HepG2 (cell line): ENCODE measurements around the gene COA1. TPM values are rescaled to one million over a fixed set of nuclear protein-coding genes. Genes with fewer than 3 reads are reported as not detected.

Source experiments
- ATAC-seq: fragments of 200-7000 bp; cut with Tn5 transposase; 3 replicates; pipeline ENCODE4 v1.9.1; 2020; ENCODE audit warnings: mild to moderate bottlenecking, moderate library complexity
- BruUV-seq: library from RNA; stranded (reverse); fragments of 400-500 nt; replicated peaks from 2 replicates; lab custom pipeline; 2021; lab: Mats Ljungman, UMichigan
- CTCF ChIA-PET: fragments of 300-600 bp; formaldehyde crosslinking; extraction: SDS; loops from one replicate; lab custom pipeline; 2021; ENCODE audit warnings: low total read pairs, inconsistent platforms, low intra/inter-chr PET ratio; lab: Yijun Ruan, JAX
- POLR2A ChIA-PET: fragments of 350-600 bp; sonication (Branson Sonifier 250); formaldehyde crosslinking; loops from one replicate; lab custom pipeline; 2020; ENCODE audit warnings: antibody characterized with exemption, inconsistent platforms; lab: Yijun Ruan, JAX
- DNase-seq: peaks from one replicate; pipeline ENCODE4 v3.0.0-alpha.2; 2015; ENCODE audit warnings: low spot score
- FAIRE-seq: peaks from 3 replicates; lab custom pipeline; 2011; peaks lifted over from hg19 to GRCh38; lab: Jason Lieb, UNC
- H2AFZ ChIP-seq: one replicate; pipeline ENCODE4 v1.6.1; 2011; ENCODE audit warnings: low read length, inconsistent platforms
- H3K27ac ChIP-seq: fragments of 300-600 bp; 3 replicates; pipeline ENCODE4 v1.8.0; 2011; ENCODE audit warnings: mixed run types, mild to moderate bottlenecking, mixed read lengths, low read length, inconsistent platforms; ENCODE audit not compliant: insufficient read depth; ENCODE audit errors: extremely low read length
- H3K27me3 ChIP-seq, 2 experiments: fragments of 200-600 bp in 1 of 2; 2 replicates in 1 of 2; 3 replicates in 1 of 2; pipeline versions ENCODE4 v1.6.0 to v1.8.0; 2011; ENCODE audit warnings: low read length in 2 of 2, mild to moderate bottlenecking in 2 of 2, moderate library complexity in 2 of 2, inconsistent platforms in 1 of 2; ENCODE audit not compliant: insufficient read depth in 2 of 2, control insufficient read depth in 1 of 2
- H3K36me3 ChIP-seq, 2 experiments: fragments of 200-600 bp in 1 of 2; replicated peaks in 1 of 2; 2 replicates in 1 of 2; 3 replicates in 1 of 2; pipeline versions ENCODE4 v1.5.1 to v1.8.0; 2011; ENCODE audit warnings: low read length in 2 of 2, inconsistent platforms in 1 of 2; ENCODE audit not compliant: insufficient read depth in 2 of 2, control insufficient read depth in 1 of 2
- H3K4me1 ChIP-seq: 2 replicates; pipeline ENCODE4 v1.5.1; 2012; ENCODE audit warnings: low read length, inconsistent platforms; ENCODE audit not compliant: insufficient read depth
- H3K4me2 ChIP-seq: 2 replicates; pipeline ENCODE4 v1.6.0; 2011; ENCODE audit warnings: low read depth, low read length, inconsistent platforms
- H3K4me3 ChIP-seq, 3 experiments: fragments of 200-600 bp in 1 of 3; sonication (generic), shearing (Covaris generic) in 1 of 3; replicated peaks in 1 of 3; 2 replicates each; pipeline ENCODE4 v1.5.1; 2011 to 2016; ENCODE audit warnings: low read length in 3 of 3, inconsistent platforms in 2 of 3, low read depth in 2 of 3, mild to moderate bottlenecking in 2 of 3, control low read depth in 1 of 3, mixed read lengths in 1 of 3; ENCODE audit not compliant: insufficient read depth in 1 of 3
- H3K79me2 ChIP-seq: one replicate; pipeline ENCODE4 v1.6.1; 2011; ENCODE audit warnings: low read length, inconsistent platforms; ENCODE audit not compliant: insufficient read depth
- H3K9ac ChIP-seq: 2 replicates; pipeline ENCODE4 v1.6.0; 2011; ENCODE audit warnings: mild to moderate bottlenecking, low read depth, low read length, inconsistent platforms; ENCODE audit not compliant: insufficient read depth
- H3K9me3 ChIP-seq: 2 replicates; pipeline ENCODE4 v1.5.1; 2012; ENCODE audit warnings: mild to moderate bottlenecking, low read length
- H4K20me1 ChIP-seq: 2 replicates; pipeline ENCODE4 v1.6.0; 2011; ENCODE audit warnings: inconsistent platforms, mild to moderate bottlenecking, low read length, moderate library complexity; ENCODE audit not compliant: insufficient read depth
- DNMT1 ChIP-seq: sonication (generic); formaldehyde crosslinking; IDR thresholded peaks from 2 replicates; pipeline ENCODE4 v1.5.1; 2020; ENCODE audit warnings: mild to moderate bottlenecking, missing genetic modification reagents
- ELF3 ChIP-seq: IDR thresholded peaks from 2 replicates; pipeline ENCODE4 v1.6.1; 2016; ENCODE audit warnings: missing genetic modification reagents, missing compliant biosample characterization
- HHEX ChIP-seq: IDR thresholded peaks from 2 replicates; pipeline ENCODE4 v1.6.1; 2016; ENCODE audit warnings: control low read depth
- HNRNPLL ChIP-seq: fragments of 200-400 bp; formaldehyde crosslinking; IDR thresholded peaks from 2 replicates; pipeline ENCODE4 v1.6.1; 2017; ENCODE audit warnings: mild to moderate bottlenecking, low read depth, low read length; ENCODE audit not compliant: poor library complexity, severe bottlenecking
- MEIS2 ChIP-seq: sonication (generic); formaldehyde crosslinking; IDR thresholded peaks from 2 replicates; pipeline ENCODE4 v1.9.0; 2021; ENCODE audit warnings: mild to moderate bottlenecking, missing genetic modification reagents
- RELA ChIP-seq: sonication (generic); formaldehyde crosslinking; IDR thresholded peaks from 2 replicates; pipeline ENCODE4 v1.4.0; 2020; ENCODE audit warnings: missing genetic modification reagents
- SMAD9 ChIP-seq: sonication (generic); formaldehyde crosslinking; IDR thresholded peaks from 2 replicates; pipeline ENCODE4 v1.5.1; 2020; ENCODE audit warnings: mild to moderate bottlenecking, missing genetic modification reagents
- ZNF263 ChIP-seq: sonication (generic); formaldehyde crosslinking; IDR thresholded peaks from 2 replicates; pipeline ENCODE4 v1.4.0; 2020; ENCODE audit warnings: missing genetic modification reagents
- ZNF543 ChIP-seq: sonication (generic); formaldehyde crosslinking; IDR thresholded peaks from 2 replicates; pipeline ENCODE4 v1.4.0; 2020; ENCODE audit warnings: mild to moderate bottlenecking, missing genetic modification reagents
- ZNF615 ChIP-seq: sonication (generic); formaldehyde crosslinking; IDR thresholded peaks from 2 replicates; pipeline ENCODE4 v1.5.0; 2020; ENCODE audit warnings: mild to moderate bottlenecking, missing genetic modification reagents, borderline replicate concordance
- ZNF75D ChIP-seq: sonication (generic); formaldehyde crosslinking; IDR thresholded peaks from 2 replicates; pipeline ENCODE4 v1.8.1; 2023; ENCODE audit warnings: missing genetic modification reagents, mild to moderate bottlenecking, borderline replicate concordance
- ZNF83 ChIP-seq: sonication (generic); formaldehyde crosslinking; IDR thresholded peaks from 2 replicates; pipeline ENCODE4 v1.4.0; 2020; ENCODE audit warnings: missing genetic modification reagents, mild to moderate bottlenecking, borderline replicate concordance
- ZNF841 ChIP-seq: sonication (generic); formaldehyde crosslinking; IDR thresholded peaks from 2 replicates; pipeline ENCODE4 v1.8.1; 2023; ENCODE audit warnings: missing genetic modification reagents, borderline replicate concordance
- WGBS: methylation state at CpG from one replicate; pipeline ENCODE4 v1.1.6; 2017; ENCODE audit warnings: low lambda C conversion rate; 5-methylcytosine and 5-hydroxymethylcytosine counted together
- in situ Hi-C: cut with HindIII; loops from 2 replicates; pipeline ENCODE4 v1.10.0; 2017; ENCODE audit warnings: low pct_unique_long_range_greater_than_20kb; ENCODE audit not compliant: extremely low pct_ligation_motif_present
- intact Hi-C: fragments of 100-400 bp; cut with micrococcal nuclease; formaldehyde crosslinking; loops from one replicate; pipeline ENCODE4 v1.10.0; 2022; ENCODE audit not compliant: unreplicated experiment
- polyA plus RNA-seq, 8 experiments: library from polyadenylated mRNA; depleted of rRNA in 3 of 8; stranded (reverse) in 7 of 8; unstranded in 1 of 8; fragments of >200 nt; fragmentation: Illumina TruSeq in 4 of 8; extraction: Trizol in 4 of 8; gene quantifications; 2 replicates each; pipeline versions ENCODE4 v1.2.1 to v1.2.3, GENCODE V29; 2011 to 2016; ENCODE audit warnings: low read depth in 4 of 8, missing spikeins in 1 of 8, mixed read lengths in 1 of 8; ENCODE audit not compliant: insufficient read depth in 1 of 8
- total RNA-seq, 5 experiments: library from RNA; depleted of rRNA; stranded (reverse); fragments of >200 nt; fragmentation: Illumina TruSeq; extraction: Trizol; gene quantifications; 2 replicates each; pipeline ENCODE4 v1.2.3, GENCODE V29; 2016; ENCODE audit warnings: low read depth in 1 of 5
- TF ChIP-seq, protein P1 (sequence below): sonication (generic); formaldehyde crosslinking; IDR thresholded peaks from 2 replicates; pipeline ENCODE4 v1.5.0; 2020; ENCODE audit warnings: mild to moderate bottlenecking, missing genetic modification reagents, borderline replicate concordance

The COA1 gene
- total and polyA plus RNA-seq, 2 of the 13 experiments (the other 11 are each of a cell fraction or from before 2014, with no cell fraction given) = 33.2 to 65.7 TPM

DNA sequence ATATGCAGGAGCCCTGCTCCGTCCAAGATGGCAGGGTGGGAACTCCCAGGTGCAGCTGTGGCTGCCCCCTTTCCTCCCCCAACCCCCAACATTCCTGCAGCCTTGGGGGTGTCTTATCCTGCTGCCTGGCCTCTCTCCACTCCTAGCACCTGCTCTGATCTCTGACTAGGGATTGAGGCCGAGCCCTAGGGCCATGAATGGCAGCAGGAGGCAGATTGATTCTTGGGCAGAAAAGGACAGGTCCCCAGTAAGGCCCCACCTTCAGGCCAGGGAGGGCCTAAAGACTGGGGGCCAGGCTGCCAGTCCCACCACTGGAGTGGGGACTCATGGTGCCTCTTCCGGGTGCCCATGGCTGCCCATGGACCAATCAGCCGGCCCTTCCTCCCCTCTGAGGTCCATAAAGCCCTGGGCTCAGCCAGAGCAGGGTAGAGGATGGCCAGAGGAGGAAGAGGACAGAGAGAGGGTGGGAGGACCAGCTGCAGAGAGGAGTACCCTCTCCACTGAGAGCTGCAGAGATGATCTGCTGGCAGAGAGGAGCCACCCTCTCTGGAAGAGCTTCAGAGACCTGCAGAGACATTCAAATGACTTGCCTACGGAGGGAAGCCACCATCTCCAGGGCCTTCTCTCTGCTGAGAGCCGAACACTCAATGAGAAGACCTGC is 8.3 kb upstream of the COA1 start:
- Histone ChIP-seq H3K79me2 (no peaks in the 10 kb centered on the region), H3K9ac (no peak overlapping the region), H3K4me2 (peak overlapping the region; percentile 51), H3K4me1 (peaks cover 25% of the 10 kb centered on the region), H3K4me3 (peak overlapping the region in 2 of 3 experiments; percentile 11 to 12; a peak in 2 of 6 replicates), H3K27ac (no peak overlapping the region), H3K36me3 (no peaks in the 10 kb centered on the region), H3K27me3 (no peaks in the 10 kb centered on the region), H3K9me3 (no peaks in the 10 kb centered on the region), H2AFZ (no peak overlapping the region), H4K20me1 (no peaks in the 10 kb centered on the region)
- intact Hi-C loops (no loop called here), in situ Hi-C loops (no loop called here)
- CTCF ChIA-PET = no interaction called here
- BruUV-seq = no TSS peak
- TF ChIP-seq ZNF263 (CRISPR knock-in tag) = peak; percentile 52
- TF ChIP-seq SMAD9 (CRISPR knock-in tag) = no peak
- ATAC-seq = peak; percentile 54
- DNase-seq = no peak
- POLR2A ChIA-PET = interaction anchor here (0.9 to 1.1 kb wide), 2 partner anchors 8 to 44 kb away, joined by 3 to 6 read pairs; partner anchors contain the start of gene COA1
- WGBS = 54% methylated on average over 4 of the region's 6 CpGs
- FAIRE-seq = no peak

DNA sequence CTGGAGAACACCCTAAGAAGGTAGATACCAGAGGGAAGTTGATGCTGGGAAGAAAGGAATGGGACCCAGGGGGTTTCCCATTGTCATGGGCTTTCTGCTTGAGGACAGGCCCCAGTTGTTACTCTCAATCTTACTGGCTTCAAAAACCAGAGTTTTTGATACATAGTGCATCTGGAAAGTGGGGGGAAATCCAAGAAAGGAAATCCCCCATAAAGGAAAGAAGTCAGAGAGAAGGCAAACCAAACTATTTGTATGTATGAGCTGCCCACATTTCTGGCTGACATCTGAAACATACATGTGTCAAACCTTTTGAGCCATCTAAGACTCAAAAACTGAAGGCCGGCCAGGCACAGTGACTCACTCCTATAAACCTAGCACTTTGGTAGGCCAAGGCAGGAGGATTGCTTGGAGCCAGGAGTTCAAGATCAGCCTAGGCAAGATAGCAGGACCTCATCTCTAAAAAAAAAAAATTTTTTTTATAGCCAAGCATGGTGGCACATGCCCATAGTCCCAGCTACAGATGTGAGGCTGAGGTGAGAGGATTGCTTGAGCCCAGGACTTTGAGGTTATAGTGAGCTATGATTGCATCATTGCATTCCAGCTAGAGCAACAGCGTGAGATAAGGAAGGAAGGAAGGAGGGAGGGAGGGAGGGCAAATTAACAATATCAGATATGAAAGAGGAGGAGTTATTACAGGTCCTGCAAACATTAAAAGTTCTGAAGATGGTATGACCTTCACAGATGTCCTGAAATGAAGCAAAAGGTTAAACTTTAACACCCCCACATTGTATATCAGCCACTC is 6.7 kb upstream of the COA1 start:
- no peak overlapping the region; a peak in 1 of 6 replicates for H3K4me3 ChIP-seq
- H2AFZ ChIP-seq = no peak overlapping the region
- no peak overlapping the region for H3K27ac ChIP-seq
- ChIA-PET POLR2A (interaction anchor here (0.6 to 1.0 kb wide), 3 partner anchors 22 to 357 kb away, joined by 3 to 6 read pairs (median 4); partner anchors contain the start of genes BLVRA and STK17A), CTCF (no interaction called here)
- FAIRE-seq (peak; percentile 73), ATAC-seq (peak; percentile 72), DNase-seq (peak; percentile 41)
- H4K20me1 ChIP-seq = no peaks in the 10 kb centered on the region
- H3K36me3 ChIP-seq = no peaks in the 10 kb centered on the region
- no peaks in the 10 kb centered on the region for H3K79me2 ChIP-seq
- H3K9me3 ChIP-seq = no peaks in the 10 kb centered on the region
- intact Hi-C loops = no loop called here
- no TSS peak for BruUV-seq
- peak overlapping the region; percentile 45 for H3K4me2 ChIP-seq
- peaks cover 25% of the 10 kb centered on the region for H3K4me1 ChIP-seq
- in situ Hi-C loops = no loop called here
- no peaks in the 10 kb centered on the region for H3K27me3 ChIP-seq
- WGBS = 48% methylated on average over 2 of the region's 2 CpGs
- no peak overlapping the region for H3K9ac ChIP-seq
- TF ChIP-seq, protein P1, sequence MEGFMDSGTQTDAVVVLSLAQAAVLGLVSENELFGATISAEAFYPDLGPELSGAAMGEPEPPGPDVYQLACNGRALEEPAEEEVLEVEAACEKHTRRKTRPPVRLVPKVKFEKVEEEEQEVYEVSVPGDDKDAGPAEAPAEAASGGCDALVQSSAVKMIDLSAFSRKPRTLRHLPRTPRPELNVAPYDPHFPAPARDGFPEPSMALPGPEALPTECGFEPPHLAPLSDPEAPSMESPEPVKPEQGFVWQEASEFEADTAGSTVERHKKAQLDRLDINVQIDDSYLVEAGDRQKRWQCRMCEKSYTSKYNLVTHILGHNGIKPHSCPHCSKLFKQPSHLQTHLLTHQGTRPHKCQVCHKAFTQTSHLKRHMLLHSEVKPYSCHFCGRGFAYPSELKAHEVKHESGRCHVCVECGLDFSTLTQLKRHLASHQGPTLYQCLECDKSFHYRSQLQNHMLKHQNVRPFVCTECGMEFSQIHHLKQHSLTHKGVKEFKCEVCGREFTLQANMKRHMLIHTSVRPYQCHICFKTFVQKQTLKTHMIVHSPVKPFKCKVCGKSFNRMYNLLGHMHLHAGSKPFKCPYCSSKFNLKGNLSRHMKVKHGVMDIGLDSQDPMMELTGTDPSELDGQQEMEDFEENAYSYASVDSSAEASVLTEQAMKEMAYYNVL = peak; percentile 39; the same call in 1 of the 2 replicates
- TF ChIP-seq ZNF83 (CRISPR knock-in tag) (no peak), ZNF841 (CRISPR knock-in tag) (no peak), MEIS2 (CRISPR knock-in tag) (no peak), ZNF615 (CRISPR knock-in tag) (no peak), RELA (no peak), DNMT1 (CRISPR knock-in tag) (no peak), HNRNPLL (no peak), ZNF75D (CRISPR knock-in tag) (no peak), HHEX (CRISPR knock-in tag) (no peak), ELF3 (CRISPR knock-in tag) (no peak), ZNF543 (no peak)
